T-helper 1 cell treated with Interleukin-12 subunit alpha and Interleukin-12 subunit beta and Interleukin-4 antibody, amounts not matched to agents 30 ng/mL and 1 ng/mL, for 36 hours (primary cell): ENCODE data around the gene LAMC1. TPM values are rescaled to one million over a fixed set of nuclear protein-coding genes. Genes with fewer than 3 reads are reported as not detected.

Source experiments
- intact Hi-C: fragments of 100-400 bp; cut with micrococcal nuclease; formaldehyde crosslinking; loops from one replicate; pipeline ENCODE4 v1.15.1; 2024
- total RNA-seq: library from RNA; stranded (reverse); gene quantifications from 2 replicates; pipeline ENCODE4 v1.2.3, GENCODE V29; 2022

Gene LAMC1
- total RNA-seq, 1 donor from 2014 or later = 0.37 TPM

GRCh38 chr1:183101841-183102276 is 78.6 kb downstream of the LAMC1 start:
- intact Hi-C loops = no loop called here

GRCh38 chr1:183103147-183103546 is 79.9 kb downstream of the LAMC1 start:
- intact Hi-C loops = no loop called here

- intact Hi-C loops = no loop called here
Observed at GRCh38 chr1:183103577-183103976, 80.4 kb downstream of the LAMC1 start.

GRCh38 chr1:183105449-183105848 is 82.2 kb downstream of the LAMC1 start:
- intact Hi-C loops = no loop called here

- intact Hi-C loops = no loop called here
Observed at GRCh38 chr1:183106166-183106565, 82.9 kb downstream of the LAMC1 start.

- intact Hi-C loops = no loop called here
Observed at GRCh38 chr1:183106746-183107145, 83.5 kb downstream of the LAMC1 start.

- intact Hi-C loops = no loop called here
Observed at GRCh38 chr1:183110326-183110880, 87.2 kb downstream of the LAMC1 start.

GRCh38 chr1:183114441-183114840 is 91.2 kb downstream of the LAMC1 start:
- intact Hi-C loops = no loop called here

- intact Hi-C loops = no loop called here
Observed at GRCh38 chr1:183116416-183116815, 93.2 kb downstream of the LAMC1 start.

- intact Hi-C loops = no loop called here
Observed at GRCh38 chr1:183121609-183122008, 98.4 kb downstream of the LAMC1 start.

- intact Hi-C loops = no loop called here
Observed at GRCh38 chr1:183124259-183124658, 101.0 kb downstream of the LAMC1 start.

GRCh38 chr1:183125279-183125999 is 102.2 kb downstream of the LAMC1 start:
- intact Hi-C loops = no loop called here

GRCh38 chr1:183126000-183126366 is 102.8 kb downstream of the LAMC1 start:
- intact Hi-C loops = no loop called here

- intact Hi-C loops = no loop called here
Observed at GRCh38 chr1:183126528-183126927, 103.3 kb downstream of the LAMC1 start.

GRCh38 chr1:183129921-183130690 is 106.9 kb downstream of the LAMC1 start:
- intact Hi-C loops = no loop called here

GRCh38 chr1:183131166-183131565 is 107.9 kb downstream of the LAMC1 start:
- intact Hi-C loops = no loop called here

- intact Hi-C loops = no loop called here
Observed at GRCh38 chr1:183135336-183135735, 112.1 kb downstream of the LAMC1 start.

- intact Hi-C loops = no loop called here
Observed at GRCh38 chr1:183137782-183138181, 114.6 kb downstream of the LAMC1 start.

GRCh38 chr1:183138301-183138700 is 115.1 kb downstream of the LAMC1 start:
- intact Hi-C loops = no loop called here

GRCh38 chr1:183139281-183139942 is 116.2 kb downstream of the LAMC1 start:
- intact Hi-C loops = no loop called here

GRCh38 chr1:183140633-183141032 is 117.4 kb downstream of the LAMC1 start:
- intact Hi-C loops = no loop called here

GRCh38 chr1:183142171-183142570 is 119.0 kb downstream of the LAMC1 start:
- intact Hi-C loops = no loop called here
